T follicular helper cell (primary cell): ENCODE results near the gene GAL3ST2.
"Not testable (repeated sequence)": the region's sequence is repeated elsewhere in the genome, so short reads cannot be mapped to it uniquely, and the experiment has no call there.

Experiments used
- DNase-seq: peaks from one replicate; pipeline ENCODE4 v3.0.0-alpha.2; 2020; ENCODE audit warnings: low read depth

GAL3ST2 gene

DNA sequence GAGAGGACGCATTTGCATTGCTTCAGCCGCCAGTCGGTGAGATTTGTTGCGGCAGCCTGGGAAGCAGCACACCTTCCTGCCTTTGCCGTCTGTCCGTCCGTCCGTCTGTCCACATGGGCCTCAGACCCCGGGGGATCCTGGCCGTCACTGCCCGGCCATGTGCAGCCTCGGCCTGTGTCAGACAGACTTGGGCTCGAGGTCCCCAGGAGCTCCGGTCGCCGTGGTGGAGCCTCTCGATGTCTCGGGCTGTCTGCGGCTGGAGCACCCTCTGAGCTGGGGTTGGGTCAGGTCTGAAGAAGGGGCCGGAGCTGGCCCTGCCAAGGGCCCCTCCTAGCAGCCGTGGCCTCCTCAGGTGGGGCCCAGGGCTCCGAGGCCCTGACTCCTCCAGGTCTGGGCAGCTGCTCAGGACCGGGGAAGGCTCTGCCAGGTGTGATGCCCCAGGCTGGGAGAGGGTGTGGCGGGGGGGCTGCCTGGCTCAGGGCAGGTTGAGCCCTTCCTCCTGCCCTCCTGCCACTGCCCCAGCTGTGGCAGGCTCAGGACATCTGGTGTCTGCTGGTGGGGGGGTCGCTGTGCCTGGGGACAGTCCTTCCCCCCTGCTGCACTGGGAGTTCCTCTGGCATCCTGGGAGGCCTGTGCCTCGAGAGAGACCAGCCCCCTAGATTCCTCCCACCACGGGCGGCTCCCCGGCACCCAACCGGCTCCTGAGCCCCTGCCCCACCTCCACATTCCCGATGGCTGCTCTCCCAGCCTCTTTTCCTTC lies 44.2 kb downstream of the GAL3ST2 start:
- no peak for DNase-seq

DNA sequence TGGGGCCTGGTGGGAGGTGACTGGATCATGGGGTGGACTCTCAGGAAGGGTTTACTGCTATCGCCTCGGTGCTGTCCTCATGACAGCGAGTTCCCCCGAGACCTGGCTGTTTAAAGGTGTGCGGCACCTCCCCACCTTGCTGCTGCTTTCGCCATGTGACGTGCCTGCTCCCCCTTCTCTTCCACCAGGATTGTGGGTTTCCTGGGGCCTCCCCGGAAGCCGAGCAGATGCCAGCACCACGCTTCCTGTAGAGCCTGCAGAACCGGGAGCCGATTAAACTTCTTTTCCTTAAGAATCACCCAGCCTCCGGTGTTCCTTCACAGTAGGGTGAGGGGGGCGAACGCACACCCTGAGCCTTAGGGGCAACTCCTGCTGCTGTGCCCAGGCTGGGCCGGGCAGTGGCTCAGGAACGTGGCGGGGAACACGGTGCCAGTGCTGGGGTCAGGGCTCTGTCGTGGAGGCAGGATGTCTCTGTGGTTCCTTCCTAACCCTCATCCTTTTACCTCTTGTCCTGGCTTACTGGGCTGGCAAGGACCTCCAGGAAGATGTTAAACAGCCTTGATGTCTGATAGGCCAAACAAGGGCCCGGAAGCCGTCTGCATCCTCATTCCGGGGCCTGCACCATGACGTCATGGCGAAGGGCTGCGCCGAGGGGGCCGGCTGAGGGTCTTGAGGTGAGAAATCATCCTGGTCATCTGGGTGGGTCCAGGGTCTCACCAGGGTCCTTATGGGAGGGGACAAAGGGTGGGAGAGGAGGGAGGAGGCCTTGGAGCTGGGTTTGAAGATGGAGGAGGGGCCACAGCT lies 45.0 kb downstream of the GAL3ST2 start:
- DNase-seq = no peak

DNA sequence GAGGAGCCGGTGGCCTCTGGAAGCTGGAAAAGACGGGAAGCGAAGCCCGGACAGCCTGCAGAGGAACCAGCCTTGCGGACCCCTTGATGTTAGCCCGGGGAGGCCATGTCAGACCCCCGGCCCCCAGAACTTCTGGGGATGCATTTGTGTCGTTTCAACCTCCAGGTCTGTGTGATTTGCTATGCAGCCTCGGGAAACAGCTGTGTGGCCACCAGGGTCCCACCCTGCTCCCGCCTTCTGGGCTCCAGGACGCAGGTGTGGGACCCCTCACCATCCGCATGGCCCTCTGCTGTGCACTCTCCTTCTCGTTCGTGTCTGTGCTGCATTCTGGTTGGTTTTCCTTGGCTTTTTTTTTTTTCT lies 45.6 kb downstream of the GAL3ST2 start:
- no peak for DNase-seq

DNA sequence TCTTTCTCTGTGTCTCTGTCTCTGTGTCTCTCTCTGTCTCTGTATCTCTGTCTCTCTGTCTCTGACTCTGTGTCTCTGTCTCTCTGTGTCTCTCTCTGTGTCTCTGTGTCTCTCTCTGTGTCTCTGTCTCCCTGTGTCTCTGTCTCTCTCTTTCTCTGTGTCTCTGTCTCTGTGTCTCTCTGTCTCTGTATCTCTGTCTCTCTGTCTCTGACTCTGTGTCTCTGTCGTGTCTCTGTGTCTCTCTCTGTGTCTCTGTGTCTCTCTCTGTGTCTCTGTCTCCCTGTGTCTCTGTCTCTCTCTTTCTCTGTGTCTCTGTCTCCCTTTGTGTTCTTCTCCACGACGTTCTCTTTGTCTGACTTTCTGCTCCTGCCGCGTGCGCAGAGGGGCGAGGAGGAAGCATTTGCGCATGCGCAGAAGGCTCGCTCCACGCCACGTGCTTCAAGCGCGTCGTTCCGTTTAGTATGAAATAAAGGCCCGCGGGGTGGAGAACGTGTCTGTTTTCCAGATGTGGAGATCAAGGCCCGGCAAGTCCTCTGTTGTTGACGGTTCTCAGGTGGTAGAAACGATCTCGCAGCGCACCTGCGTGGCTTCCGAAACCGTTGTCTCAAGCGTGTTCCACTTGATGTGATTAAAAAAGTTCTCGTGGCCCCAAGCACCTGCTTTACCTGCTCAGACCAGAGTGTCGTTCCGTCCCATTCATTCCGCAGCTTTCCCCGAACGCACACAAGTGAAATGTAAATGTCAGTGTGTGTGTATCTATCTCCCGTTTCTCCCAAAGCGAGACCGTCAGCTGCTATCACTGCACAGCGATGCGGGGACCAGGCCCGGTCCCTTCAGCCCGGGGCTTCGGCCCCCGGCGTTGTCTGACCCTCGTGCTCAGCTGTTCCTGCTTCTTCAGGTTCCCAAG lies 47.2 kb downstream of the GAL3ST2 start:
- DNase-seq = not testable (repeated sequence)

DNA sequence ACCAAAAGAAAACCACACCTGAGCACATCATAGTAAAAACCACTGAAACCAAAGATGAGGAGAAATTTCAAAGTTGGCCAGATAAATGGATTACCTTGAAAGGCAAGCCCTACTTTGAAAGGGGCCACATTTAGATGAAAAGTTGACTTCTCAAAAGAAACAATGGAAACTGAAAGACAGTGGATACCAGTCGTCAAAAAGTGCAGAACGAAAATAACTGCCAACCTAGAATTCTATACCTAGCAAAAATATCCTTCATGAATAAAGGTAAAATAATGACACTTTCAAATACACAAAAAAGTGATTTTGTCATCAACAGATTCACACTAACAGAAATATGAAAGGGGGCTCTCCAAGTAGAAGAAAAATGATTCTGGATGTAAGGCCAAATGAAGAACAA lies 50.8 kb downstream of the GAL3ST2 start:
- DNase-seq = no peak

DNA sequence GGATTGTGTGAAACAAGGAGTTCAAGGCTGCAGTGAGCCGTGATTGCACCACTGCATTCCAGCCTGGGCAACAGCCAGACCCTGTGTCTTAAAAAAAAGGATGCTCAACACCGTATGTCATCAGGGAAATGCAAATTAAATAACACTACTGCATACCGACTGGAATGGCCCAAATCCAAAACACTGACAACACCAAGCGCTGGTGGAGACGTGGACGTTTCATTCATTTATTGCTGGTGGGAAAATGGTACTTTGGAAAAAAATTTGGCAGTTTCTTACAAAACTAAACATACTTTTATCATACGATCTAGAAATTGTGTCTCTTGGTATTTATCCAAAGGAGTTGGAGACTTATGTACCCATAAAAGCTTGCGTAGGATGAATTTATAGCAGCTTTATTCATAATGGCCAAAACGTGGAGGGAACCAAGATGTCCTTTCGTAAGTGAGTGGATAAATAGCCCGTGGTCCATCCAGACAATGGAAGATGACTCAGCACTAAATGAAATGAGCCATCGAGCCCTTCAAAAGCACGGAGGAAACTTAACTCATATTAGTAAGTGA lies 56.6 kb downstream of the GAL3ST2 start:
- DNase-seq = no peak

DNA sequence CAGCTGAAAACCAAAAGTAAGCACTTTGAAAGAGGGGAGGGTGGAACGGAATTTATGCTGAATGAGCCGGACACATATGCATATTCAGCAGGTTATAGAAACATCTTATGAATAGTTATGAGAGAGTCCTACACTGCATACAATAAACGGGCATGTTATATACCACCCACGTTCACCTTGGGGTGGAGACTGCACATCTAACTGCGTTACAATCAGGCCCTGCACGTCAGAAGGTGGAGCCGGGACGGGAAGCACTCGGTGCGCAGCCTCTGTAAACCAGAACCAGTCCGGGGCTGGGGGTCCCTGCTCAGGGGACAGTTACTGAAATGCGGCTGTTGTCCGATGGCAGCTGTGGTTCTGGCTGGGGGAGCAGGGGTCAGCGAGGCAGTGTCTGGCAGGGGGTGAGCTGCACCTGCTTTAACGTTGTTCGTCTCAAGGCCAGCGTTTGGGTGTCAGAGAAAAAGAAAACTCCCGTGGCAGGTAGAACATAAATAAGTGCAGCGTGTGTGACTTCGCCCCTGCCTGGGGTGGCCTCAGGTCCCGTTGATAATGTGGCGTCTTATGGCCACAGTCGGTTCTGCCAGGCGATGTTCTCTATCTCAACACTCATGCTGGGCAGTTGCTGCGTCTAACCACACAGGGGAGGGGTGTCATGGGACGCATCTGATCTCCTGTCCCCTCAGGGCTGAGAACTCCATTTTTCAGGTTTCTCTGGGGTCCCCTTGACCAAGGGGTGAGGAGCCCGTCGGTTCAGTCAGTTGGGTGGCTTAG lies 57.3 kb downstream of the GAL3ST2 start:
- DNase-seq = not testable (repeated sequence)

DNA sequence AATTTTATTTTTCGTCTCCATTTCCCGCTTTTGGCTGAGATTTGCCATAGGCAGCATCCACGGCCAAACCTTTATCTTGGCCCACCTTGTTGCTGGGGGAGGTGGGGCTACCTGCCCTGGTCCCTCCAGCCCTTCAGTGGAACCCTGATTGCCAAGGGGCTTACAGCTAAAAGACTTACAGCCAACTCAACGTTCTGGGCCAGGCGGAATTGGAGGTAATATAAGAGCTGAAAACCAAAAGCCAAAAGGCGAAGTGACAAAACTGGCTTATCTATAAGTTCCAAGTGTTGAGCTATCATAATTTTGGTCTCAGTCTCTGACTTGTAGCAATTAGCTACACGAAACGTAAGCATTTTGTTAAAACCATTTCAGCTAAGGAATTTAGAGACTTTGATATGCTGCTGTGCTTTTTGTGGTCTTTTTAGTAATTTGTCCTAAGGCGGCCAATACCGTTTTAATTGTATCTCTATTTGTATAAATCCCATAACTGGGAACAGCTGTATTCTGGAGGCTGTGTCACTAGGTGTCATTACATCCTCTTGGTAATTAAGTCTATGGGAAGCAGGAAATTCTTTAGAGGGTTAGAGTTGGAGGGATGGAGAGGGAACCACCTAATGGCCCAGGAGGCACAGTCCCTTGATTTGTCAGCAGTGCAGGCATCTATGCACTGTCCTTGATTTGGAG lies 58.0 kb downstream of the GAL3ST2 start:
- DNase-seq = no peak

DNA sequence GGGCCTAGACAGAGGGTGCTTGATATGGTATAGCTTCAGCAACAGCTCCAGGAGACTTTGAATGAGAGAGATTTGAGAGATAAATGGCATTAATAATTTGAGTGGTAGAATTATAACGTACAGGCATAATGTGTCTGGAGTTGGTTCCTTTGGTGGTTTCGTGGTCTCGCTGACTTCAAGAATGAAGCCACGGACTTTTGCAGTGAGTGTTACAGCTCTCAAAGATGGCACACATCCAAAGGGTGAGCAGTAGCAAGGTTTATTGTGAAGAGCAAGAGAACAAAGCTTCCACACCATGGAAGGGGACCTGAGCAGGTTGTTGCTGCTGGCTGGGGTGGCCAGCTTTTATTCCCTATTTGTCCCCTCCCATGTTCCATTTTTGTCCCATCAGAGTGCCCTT lies 59.0 kb downstream of the GAL3ST2 start:
- DNase-seq = no peak

DNA sequence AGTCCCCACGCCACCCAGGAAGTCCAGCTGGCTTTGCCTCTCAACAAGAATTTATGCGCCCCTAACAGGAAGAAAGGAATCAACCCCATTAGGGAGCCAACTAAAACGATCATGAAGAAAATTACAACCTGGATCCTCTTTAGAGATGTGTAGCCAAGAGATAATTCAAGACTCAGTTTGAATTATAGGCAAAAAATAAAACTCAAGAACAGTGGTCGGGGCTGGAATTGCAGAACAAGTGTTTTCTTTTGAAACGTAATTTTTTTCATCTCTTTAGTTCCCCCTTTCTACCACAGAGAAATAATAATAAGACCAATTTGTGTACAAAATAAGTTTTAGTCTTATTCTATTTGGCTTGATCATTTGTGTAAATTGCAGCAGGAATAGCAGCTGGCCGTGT lies 59.7 kb downstream of the GAL3ST2 start:
- DNase-seq = no peak

DNA sequence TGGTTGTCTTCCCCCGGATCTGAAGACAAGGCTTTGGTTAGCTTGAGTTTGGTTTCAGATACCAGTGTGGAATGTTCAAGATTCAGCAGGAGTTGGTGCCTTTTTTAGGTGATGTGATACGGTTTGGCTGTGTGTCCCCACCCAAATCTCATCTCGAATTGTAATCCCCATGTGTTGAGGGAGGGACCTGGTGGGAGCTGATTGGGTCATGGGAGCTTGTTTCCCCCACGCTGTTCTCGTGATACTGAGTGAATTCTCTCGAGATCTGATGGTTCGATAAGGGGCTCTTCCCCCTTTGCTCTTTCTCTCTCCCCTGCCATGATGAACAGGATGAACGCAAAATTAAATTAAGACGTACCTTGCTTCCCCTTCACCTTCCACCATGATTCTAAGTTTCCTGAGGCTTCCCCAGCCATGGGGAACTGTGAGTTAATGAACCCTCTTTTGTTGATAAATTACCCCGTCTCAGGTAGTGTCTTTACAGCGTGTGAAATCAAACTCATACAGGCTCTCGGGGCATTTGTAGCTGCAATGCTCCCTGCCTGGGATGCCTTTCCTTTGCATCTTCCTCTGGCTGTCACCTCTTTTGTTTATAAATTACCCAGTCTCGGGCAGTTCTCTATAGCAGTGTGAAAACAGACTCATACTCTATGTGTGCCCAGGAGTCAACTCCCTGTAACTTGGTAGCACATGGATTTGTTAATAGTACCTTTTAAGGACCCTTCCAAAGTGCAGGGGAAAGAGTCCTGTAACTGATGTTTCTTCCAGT lies 60.8 kb downstream of the GAL3ST2 start:
- DNase-seq = no peak

DNA sequence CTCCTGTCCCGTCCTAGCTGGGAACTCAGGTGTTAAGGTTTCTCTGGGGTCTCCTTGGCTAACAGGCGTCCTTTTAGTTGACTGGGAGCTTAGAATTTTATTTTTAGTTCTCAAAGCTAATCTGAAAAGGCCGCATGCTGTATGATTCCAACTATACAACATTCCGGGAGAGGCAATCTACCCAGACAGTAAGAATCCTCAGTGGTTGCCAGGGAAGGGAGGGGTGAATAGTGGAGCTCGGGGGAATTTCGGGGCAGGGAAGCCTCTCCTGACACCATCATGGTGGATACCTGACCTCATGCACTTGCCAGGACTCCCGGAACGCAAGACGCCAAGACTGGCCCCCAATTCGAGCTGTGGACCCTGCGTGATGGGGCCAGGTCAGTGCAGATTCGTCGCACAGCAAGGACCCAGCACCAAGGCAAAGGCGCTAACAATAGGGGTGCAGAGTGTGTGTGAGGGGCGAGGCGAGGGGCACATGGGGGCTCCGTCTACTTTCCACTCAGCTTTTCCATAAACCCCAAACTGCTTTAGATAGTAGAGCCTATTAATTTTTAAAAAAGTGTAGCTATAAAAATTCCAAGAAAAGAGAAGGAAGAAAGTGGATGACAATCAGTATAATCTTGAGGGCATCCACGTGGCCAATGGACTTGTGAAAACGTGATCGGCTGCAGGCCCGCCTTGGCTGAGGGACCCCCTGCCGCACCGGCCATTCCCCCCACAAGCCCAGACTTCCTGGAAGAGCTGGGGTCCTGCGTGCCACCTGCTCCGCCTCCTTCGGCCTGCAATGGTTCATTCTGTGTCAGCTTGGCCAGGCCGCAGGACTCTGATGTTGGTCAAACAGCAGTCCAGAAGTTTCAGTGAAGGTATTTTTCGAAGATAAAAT lies 64.8 kb downstream of the GAL3ST2 start:
- no peak for DNase-seq

DNA sequence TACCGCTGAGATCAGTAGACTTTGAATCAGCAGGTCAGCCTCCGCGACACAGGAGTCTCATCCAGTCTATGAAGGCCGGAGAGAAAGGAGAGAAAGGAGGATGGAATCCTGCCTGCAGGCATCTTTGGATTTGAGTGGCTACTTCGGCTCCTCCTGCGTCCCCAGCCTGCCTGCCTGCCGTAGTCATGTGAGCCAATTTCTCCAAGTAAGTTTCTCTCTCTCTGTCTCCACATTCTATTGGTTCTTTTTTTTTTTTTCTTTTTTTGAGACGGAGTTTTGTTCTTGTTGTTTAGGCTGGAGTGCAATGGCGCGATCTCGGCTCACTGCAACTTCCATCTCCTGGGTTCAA lies 65.4 kb downstream of the GAL3ST2 start:
- DNase-seq = no peak

DNA sequence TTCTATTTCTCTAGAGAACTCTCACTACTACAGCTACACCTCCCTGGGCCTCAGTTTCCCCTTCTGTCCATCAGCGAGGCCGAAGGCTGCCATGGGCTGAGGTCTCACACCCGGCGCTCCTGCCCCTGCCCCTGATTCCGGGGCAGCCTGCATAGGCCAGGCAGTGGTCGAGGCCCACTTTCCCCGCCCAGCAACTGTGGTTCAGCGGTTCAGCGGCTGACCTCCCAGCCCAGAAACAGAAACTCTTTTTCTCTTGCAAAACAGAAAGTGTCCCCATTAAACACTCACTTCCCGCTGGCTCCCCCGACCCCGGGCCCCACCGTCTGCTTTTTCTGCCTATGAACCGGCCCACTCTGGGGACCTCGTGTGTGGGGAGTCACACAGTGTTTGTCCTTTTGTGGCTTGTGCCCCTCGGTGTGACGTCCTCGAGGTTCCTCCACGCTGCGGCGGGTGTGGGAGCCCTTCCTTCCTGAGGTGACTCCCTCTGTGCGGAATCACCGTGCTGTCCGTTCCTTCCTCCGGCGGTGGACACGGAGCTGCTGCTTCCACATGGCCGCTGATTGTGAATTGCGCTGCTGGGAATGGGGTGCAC lies 66.1 kb downstream of the GAL3ST2 start:
- DNase-seq = no peak

DNA sequence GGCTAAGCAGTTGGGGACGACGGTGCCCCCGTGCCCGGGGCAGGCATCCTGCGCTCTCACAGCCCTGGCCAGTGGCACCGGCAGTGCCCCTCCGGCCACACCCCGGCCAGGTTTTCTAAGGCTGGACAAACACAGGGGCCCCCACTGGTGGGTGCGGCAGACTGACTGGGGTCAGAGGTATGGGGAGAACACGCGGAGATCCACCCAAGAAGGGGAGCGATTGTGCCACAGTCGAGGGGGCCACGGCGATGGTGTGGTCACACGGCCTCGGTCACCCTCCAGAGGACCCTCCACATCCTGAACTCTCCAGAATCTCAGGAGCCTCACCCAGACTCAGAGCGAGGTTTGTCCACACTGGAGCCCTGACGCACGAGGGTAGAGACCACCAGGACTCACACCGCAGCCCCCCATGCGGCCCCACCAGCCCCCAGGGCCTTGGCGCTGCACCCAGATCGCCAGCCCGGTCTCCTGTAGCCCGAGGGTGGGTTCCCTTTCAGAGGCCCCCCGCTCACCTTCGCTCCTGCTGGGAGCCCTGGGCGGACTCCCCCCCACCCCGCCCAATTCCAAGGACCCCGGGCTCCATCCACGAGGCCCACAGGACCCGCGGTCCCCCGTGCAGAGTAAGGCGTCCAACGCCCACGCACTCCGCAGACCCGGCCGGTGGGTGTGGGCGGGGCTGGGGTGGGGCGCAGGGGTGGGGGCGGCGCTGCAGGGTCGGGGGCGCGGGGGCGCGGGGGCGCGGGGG lies 66.9 kb downstream of the GAL3ST2 start:
- DNase-seq = no peak

DNA sequence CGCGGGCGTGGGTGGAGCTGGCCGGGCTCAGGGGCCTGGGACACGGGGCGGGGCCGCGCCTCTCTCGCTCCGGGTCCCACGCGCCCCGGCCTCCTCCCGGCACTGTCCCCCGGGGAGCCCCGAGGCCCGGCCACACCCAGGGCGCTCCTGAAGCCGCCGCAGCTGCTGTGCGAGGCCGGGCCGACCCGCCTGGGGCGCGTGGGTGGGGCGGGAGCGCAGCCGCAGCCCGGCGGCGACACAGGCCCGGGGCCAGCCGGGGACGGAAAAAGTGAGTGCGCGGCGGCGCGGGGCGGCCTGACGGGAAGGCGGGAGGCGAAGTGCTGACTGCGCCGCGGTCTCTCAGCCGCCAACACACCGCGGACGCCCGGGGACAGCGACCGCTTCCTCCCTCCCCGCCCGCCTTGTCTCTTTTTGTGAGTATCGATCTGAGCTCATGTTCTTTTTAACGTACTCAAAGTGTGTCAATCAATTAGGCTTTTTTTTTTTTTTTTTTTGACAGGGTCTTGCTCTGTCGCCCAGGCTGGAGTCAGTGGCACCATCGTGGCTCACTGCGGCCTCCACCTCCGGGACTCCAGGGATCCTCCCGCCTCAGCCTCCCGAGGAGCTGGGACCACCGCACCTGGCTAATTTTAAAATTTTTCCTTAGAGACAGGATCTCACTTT lies 67.6 kb downstream of the GAL3ST2 start:
- peak; percentile 67 for DNase-seq

DNA sequence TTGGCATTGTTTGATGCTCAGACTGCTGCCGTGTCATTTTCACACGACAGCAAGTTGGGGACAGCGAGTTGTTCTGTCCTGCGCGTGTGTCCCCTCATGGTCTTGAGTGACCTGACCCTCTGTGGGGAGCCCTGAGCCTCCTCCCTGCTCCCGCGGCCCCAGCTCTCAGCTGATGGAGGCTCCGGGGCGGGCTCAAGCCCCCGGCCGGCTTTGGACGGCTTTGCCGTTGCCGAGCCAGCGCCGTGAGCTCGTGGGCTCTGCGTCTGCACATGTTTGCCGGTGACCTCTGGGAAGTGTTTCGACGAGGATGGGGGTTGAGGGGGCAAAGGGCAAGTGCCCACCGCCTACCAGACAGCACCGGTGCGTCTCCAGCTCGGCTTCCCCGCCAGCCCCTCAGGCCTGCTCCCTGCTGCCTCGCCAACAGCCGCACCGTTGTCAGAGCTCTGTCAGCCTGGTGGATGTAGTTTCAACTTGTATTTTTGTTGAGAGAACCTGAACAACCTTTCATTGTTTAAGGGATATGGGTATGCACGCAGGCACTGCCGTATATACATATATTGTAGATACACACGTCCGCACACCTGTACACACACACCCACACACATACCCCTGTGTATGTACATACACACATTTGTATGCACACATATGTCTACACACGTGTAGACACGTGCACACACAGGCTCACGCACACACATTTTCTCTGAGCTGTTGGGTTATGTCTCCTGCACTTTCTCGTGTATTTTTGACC lies 68.4 kb downstream of the GAL3ST2 start:
- DNase-seq = no peak
